Endothelial cell of umbilical vein (primary cell): ENCODE results near the gene QPCTL. TPM values are rescaled to one million over a fixed set of nuclear protein-coding genes. Genes with fewer than 3 reads are reported as not detected.

Source experiments
- BruUV-seq: library from RNA; stranded (reverse); fragments of 400-500 nt; replicated peaks from 2 replicates; lab custom pipeline; 2021; lab: Mats Ljungman, UMichigan
- CTCF ChIA-PET: fragments of 300-600, 350-600 bp; sonication (Branson Sonifier 250); formaldehyde crosslinking; loops from one replicate; lab custom pipeline; 2021; ENCODE audit warnings: antibody characterized with exemption, inconsistent platforms; lab: Charles Lee
- POLR2A ChIA-PET: fragments of 300-600, 350-600 bp; sonication (Branson Sonifier 250); formaldehyde crosslinking; loops from one replicate; lab custom pipeline; 2021; ENCODE audit warnings: antibody characterized with exemption, inconsistent platforms; lab: Charles Lee
- DNase-seq: peaks from one replicate; pipeline ENCODE4 v3.0.0-alpha.2; 2011; ENCODE audit warnings: low read depth, low spot score
- FAIRE-seq: peaks from 2 replicates; lab custom pipeline; 2011; peaks lifted over from hg19 to GRCh38; lab: Jason Lieb, UNC
- H2AFZ ChIP-seq: 2 replicates; pipeline ENCODE4 v1.6.0; 2012; ENCODE audit warnings: low read depth, low read length, control low read depth, inconsistent platforms
- H3K27ac ChIP-seq: 2 replicates; pipeline ENCODE4 v1.5.1; 2011; ENCODE audit warnings: low read depth, mild to moderate bottlenecking, control low read depth, low read length, moderate library complexity; ENCODE audit not compliant: insufficient read depth
- H3K27me3 ChIP-seq, 2 experiments: 2 replicates each; pipeline versions ENCODE4 v1.6.0 to v1.6.1; 2011; ENCODE audit warnings: low read length in 2 of 2, mixed read lengths in 1 of 2; ENCODE audit not compliant: control insufficient read depth in 2 of 2, insufficient read depth in 2 of 2
- H3K36me3 ChIP-seq, 2 experiments: 2 replicates in 1 of 2; 3 replicates in 1 of 2; pipeline ENCODE4 v1.5.1; 2011; ENCODE audit warnings: low read length in 2 of 2, mild to moderate bottlenecking in 1 of 2, moderate library complexity in 1 of 2; ENCODE audit not compliant: control insufficient read depth in 2 of 2, insufficient read depth in 2 of 2; ENCODE audit errors: extremely low read depth in 1 of 2
- H3K4me1 ChIP-seq: 3 replicates; pipeline ENCODE4 v1.5.1; 2011; ENCODE audit warnings: mild to moderate bottlenecking, low read length; ENCODE audit not compliant: control insufficient read depth, insufficient read depth; ENCODE audit errors: extremely low read depth
- H3K4me2 ChIP-seq: 2 replicates; pipeline ENCODE4 v1.6.1; 2011; ENCODE audit warnings: low read length, control low read depth, mixed read lengths; ENCODE audit not compliant: insufficient read depth
- H3K4me3 ChIP-seq, 3 experiments: fragments of 200-600 bp in 1 of 3; sonication (generic), shearing (Covaris generic) in 1 of 3; replicated peaks in 1 of 3; 2 replicates each; pipeline ENCODE4 v1.5.1; 2011 to 2016; ENCODE audit warnings: control low read depth in 3 of 3, low read length in 3 of 3, mild to moderate bottlenecking in 2 of 3, inconsistent platforms in 1 of 3, low read depth in 1 of 3, moderate library complexity in 1 of 3; ENCODE audit not compliant: insufficient read depth in 1 of 3
- H3K79me2 ChIP-seq: 2 replicates; pipeline ENCODE4 v1.6.0; 2012; ENCODE audit warnings: low read length, inconsistent platforms; ENCODE audit not compliant: control insufficient read depth, insufficient read depth
- H3K9ac ChIP-seq: replicated peaks from 2 replicates; pipeline ENCODE3; 2011; ENCODE audit warnings: low read length, control low read depth; ENCODE audit not compliant: insufficient read depth; ENCODE audit errors: extremely low read depth
- H3K9me1 ChIP-seq: replicated peaks from 3 replicates; pipeline ENCODE4 v1.6.0; 2011; ENCODE audit warnings: mild to moderate bottlenecking, low read length; ENCODE audit not compliant: control insufficient read depth, insufficient read depth; ENCODE audit errors: extremely low read depth
- H3K9me3 ChIP-seq: replicated peaks from 2 replicates; pipeline ENCODE4 v1.5.1; 2012; ENCODE audit warnings: low read length, inconsistent platforms; ENCODE audit not compliant: control insufficient read depth, insufficient read depth
- H4K20me1 ChIP-seq: replicated peaks from 2 replicates; pipeline ENCODE3; 2011; ENCODE audit warnings: mild to moderate bottlenecking, low read length; ENCODE audit not compliant: control insufficient read depth, insufficient read depth; ENCODE audit errors: extremely low read depth
- EZH2 ChIP-seq: IDR thresholded peaks from 2 replicates; pipeline ENCODE4 v1.6.1; 2012; ENCODE audit warnings: borderline replicate concordance, low read depth, mild to moderate bottlenecking, moderate library complexity, low read length, inconsistent platforms; ENCODE audit not compliant: severe bottlenecking
- FOS ChIP-seq: IDR thresholded peaks from 2 replicates; pipeline ENCODE4 v1.6.1; 2011; ENCODE audit warnings: mild to moderate bottlenecking, low read length, moderate library complexity, borderline replicate concordance; ENCODE audit not compliant: insufficient read depth
- GATA2 ChIP-seq: IDR thresholded peaks from 2 replicates; pipeline ENCODE4 v1.7.0; 2011; ENCODE audit warnings: low read depth, mild to moderate bottlenecking, moderate library complexity, mixed read lengths, low read length; ENCODE audit not compliant: insufficient read length, insufficient read depth
- MYC ChIP-seq: IDR thresholded peaks from one replicate; pipeline ENCODE4 v1.6.1; 2011; ENCODE audit warnings: mild to moderate bottlenecking, low read depth, low read length
- POLR2A ChIP-seq: IDR thresholded peaks from 2 replicates; pipeline ENCODE4 v1.6.1; 2012; ENCODE audit warnings: low read depth, mild to moderate bottlenecking, control low read depth, low read length
- POLR2AphosphoS5 ChIP-seq: IDR thresholded peaks from 2 replicates; pipeline ENCODE4 v1.6.1; 2012; ENCODE audit warnings: low read depth, mild to moderate bottlenecking, control low read depth, low read length, moderate library complexity; ENCODE audit not compliant: insufficient read depth
- dilution Hi-C: fragments of 300-500 bp; cut with MboI; formaldehyde crosslinking; loops from one replicate; pipeline ENCODE4 v1.15.0; 2019; ENCODE audit warnings: low sequenced_read_pairs; ENCODE audit not compliant: extremely low pct_ligation_motif_present
- intact Hi-C: fragments of 100-400 bp; cut with micrococcal nuclease; formaldehyde crosslinking; loops from one replicate; pipeline ENCODE4 v1.10.0; 2022
- polyA plus RNA-seq, 4 experiments: library from polyadenylated mRNA; depleted of rRNA in 3 of 4; stranded (reverse) in 3 of 4; unstranded in 1 of 4; fragments of >200 nt; gene quantifications; 2 replicates each; pipeline versions ENCODE4 v1.2.1 to v1.2.3, GENCODE V29; 2011 to 2012; ENCODE audit warnings: missing spikeins in 1 of 4
- total RNA-seq: library from RNA; stranded (reverse); gene quantifications from 2 replicates; pipeline ENCODE4 v1.2.3, GENCODE V29; 2021
- TF ChIP-seq, protein P1 (sequence below): IDR thresholded peaks from 2 replicates; pipeline ENCODE4 v1.6.1; 2011; ENCODE audit not compliant: insufficient read depth, insufficient read length
- TF ChIP-seq, protein P2 (sequence below), 2 donors: IDR thresholded peaks; 1 replicate in 1 of 2; 2 replicates in 1 of 2; pipeline ENCODE4 v1.5.1; 2011; ENCODE audit warnings: low read length in 2 of 2, mild to moderate bottlenecking in 2 of 2, moderate library complexity in 2 of 2, control low read depth in 1 of 2, inconsistent platforms in 1 of 2, low read depth in 1 of 2; ENCODE audit not compliant: insufficient read depth in 1 of 2; ENCODE audit errors: extremely low read depth in 1 of 2

Gene QPCTL
- total and polyA plus RNA-seq, 2 donors (not counting 3 experiments of a cell fraction or from before 2014, with no cell fraction given) = 17.6 to 22.5 TPM

DNA sequence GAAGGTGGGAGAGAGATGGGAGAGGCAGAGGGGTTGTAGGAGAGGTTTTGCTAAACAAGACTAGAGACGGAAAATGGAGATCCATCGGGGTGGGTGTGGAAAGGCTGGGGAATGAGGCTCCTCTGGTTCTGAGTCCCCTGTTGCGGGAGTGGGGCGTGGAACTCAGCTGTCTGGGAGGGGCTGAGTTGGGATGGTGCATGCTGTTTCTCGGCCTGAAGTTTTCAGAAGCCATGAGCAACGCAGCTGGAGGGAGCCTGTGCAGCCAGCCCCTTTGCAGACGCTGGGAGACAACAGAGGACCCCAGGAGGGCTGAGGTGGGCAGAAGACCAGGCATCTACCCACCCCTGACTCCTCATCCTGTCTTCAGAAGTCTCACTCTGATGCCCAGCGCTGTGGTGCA is 31.8 kb upstream of the QPCTL start:
- H3K4me3 ChIP-seq = no peak overlapping the region
- CTCF ChIA-PET = interaction anchor here (0.7 kb wide), 1 partner anchor 70 kb away, joined by 3 read pairs; the partner anchor contains the start of gene FBXO46

DNA sequence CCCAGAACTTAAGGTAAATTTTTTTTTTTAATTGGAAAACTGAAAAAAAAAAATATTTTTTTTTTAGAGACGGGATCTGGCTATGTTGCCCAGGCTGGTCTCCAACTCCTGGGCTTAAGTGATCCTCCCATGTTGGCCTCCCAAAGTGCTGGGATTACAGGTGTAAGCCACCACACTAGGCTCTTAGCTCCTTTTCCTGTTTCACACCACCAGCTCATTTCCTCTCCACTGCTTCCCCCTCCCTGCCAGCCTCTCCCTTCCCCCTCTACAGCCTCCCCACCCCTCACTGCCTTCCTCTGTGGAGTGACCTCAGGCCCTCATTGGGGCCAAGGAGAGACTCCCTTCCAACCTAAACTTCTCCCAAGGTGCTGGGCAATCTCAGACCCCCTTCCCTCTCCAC is 28.7 kb upstream of the QPCTL start:
- intact Hi-C loops = no loop called here
- Histone ChIP-seq H3K4me2 (no peak overlapping the region), H3K79me2 (no peaks in the 10 kb centered on the region), H3K9me3 (no peaks in the 10 kb centered on the region), H3K27ac (no peak overlapping the region), H3K9ac (no peak overlapping the region), H3K27me3 (peaks cover 10 to 13% of the 10 kb centered on the region in 2 experiments), H3K4me3 (no peak overlapping the region), H3K4me1 (peaks cover 4% of the 10 kb centered on the region), H2AFZ (no peak overlapping the region), H3K36me3 (no peaks in the 10 kb centered on the region), H3K9me1 (no peaks in the 10 kb centered on the region), H4K20me1 (no peaks in the 10 kb centered on the region)
- TF ChIP-seq EZH2 (no peak), GATA2 (no peak), MYC (no peak), FOS (no peak), POLR2A (no peak), POLR2AphosphoS5 (no peak)
- TF ChIP-seq, protein P1, sequence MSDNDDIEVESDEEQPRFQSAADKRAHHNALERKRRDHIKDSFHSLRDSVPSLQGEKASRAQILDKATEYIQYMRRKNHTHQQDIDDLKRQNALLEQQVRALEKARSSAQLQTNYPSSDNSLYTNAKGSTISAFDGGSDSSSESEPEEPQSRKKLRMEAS = no peak
- TF ChIP-seq, protein P2, sequence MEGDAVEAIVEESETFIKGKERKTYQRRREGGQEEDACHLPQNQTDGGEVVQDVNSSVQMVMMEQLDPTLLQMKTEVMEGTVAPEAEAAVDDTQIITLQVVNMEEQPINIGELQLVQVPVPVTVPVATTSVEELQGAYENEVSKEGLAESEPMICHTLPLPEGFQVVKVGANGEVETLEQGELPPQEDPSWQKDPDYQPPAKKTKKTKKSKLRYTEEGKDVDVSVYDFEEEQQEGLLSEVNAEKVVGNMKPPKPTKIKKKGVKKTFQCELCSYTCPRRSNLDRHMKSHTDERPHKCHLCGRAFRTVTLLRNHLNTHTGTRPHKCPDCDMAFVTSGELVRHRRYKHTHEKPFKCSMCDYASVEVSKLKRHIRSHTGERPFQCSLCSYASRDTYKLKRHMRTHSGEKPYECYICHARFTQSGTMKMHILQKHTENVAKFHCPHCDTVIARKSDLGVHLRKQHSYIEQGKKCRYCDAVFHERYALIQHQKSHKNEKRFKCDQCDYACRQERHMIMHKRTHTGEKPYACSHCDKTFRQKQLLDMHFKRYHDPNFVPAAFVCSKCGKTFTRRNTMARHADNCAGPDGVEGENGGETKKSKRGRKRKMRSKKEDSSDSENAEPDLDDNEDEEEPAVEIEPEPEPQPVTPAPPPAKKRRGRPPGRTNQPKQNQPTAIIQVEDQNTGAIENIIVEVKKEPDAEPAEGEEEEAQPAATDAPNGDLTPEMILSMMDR (IDR thresholded peaks at IDR 0.05; ENCODE audit: extremely low read depth in 1 of 2, insufficient read depth in 1 of 2, low read depth in 1 of 2, low read length in 2 of 2) = no peak
- DNase-seq (no peak), FAIRE-seq (no peak)
- ChIA-PET POLR2A (no interaction called here), CTCF (interaction anchor here (1.7 kb wide), 1 partner anchor 13 kb away, joined by 3 read pairs; no protein-coding TSS in a partner anchor)
- dilution Hi-C loops = no loop called here
- no TSS peak for BruUV-seq

More for the DNA sequence above, 31.8 kb upstream of the QPCTL start:
- Histone ChIP-seq H3K4me1 (no peaks in the 10 kb centered on the region), H3K79me2 (no peaks in the 10 kb centered on the region), H2AFZ (no peak overlapping the region), H3K36me3 (no peaks in the 10 kb centered on the region), H3K27me3 (peaks cover 0 to 7% of the 10 kb centered on the region in 2 experiments), H3K9me3 (no peaks in the 10 kb centered on the region), H3K9ac (no peak overlapping the region), H3K4me2 (no peak overlapping the region), H3K27ac (no peak overlapping the region), H3K9me1 (no peaks in the 10 kb centered on the region), H4K20me1 (no peaks in the 10 kb centered on the region)
- POLR2A ChIA-PET = no interaction called here
- TF ChIP-seq POLR2A = no peak
- TF ChIP-seq, protein P2 (IDR thresholded peaks at IDR 0.05; ENCODE audit: extremely low read depth in 1 of 2, insufficient read depth in 1 of 2, low read depth in 1 of 2, low read length in 2 of 2) = no peak
- TF ChIP-seq, protein P1 = no peak
- TF ChIP-seq FOS = no peak
- intact Hi-C loops = no loop called here
- dilution Hi-C loops = no loop called here
- FAIRE-seq = no peak
- DNase-seq = no peak
- no TSS peak for BruUV-seq
